IMR-90 (cell line): Measurements from ENCODE around the gene GPR75. TPM values are rescaled to one million over a fixed set of nuclear protein-coding genes. Genes with fewer than 3 reads are reported as not detected.

Experiments
- ATAC-seq: fragments of 200-7000 bp; cut with Tn5 transposase; 2 replicates; pipeline ENCODE4 v1.9.1; 2020; ENCODE audit warnings: low read depth, mild to moderate bottlenecking, moderate library complexity
- BruUV-seq: library from RNA; stranded (reverse); fragments of 400-500 nt; replicated peaks from 2 replicates; lab custom pipeline; 2021; lab: Mats Ljungman, UMichigan
- CTCF ChIA-PET: fragments of 300-600 bp; formaldehyde crosslinking; extraction: SDS; loops from one replicate; lab custom pipeline; 2021; ENCODE audit warnings: antibody characterized with exemption; lab: Yijun Ruan, JAX
- POLR2A ChIA-PET: fragments of 300-600 bp; sonication (Branson Sonifier 250); formaldehyde crosslinking; loops from one replicate; lab custom pipeline; 2022; ENCODE audit warnings: antibody characterized with exemption; ENCODE audit not compliant: unreplicated experiment; lab: Charles Lee
- DNase-seq: peaks from one replicate; pipeline ENCODE4 v3.0.0; 2013
- H2AFZ ChIP-seq: replicated peaks from 2 replicates; pipeline ENCODE3; 2013; ENCODE audit warnings: low read length, mild to moderate bottlenecking; ENCODE audit not compliant: poor library complexity
- H2AK5ac ChIP-seq: 2 replicates; pipeline ENCODE4 v1.6.1; 2013; ENCODE audit warnings: low read depth, low read length, inconsistent platforms
- H2AK9ac ChIP-seq: replicated peaks from 2 replicates; pipeline ENCODE3; 2013; ENCODE audit warnings: mild to moderate bottlenecking, low read depth, low read length, moderate library complexity; ENCODE audit not compliant: poor library complexity
- H2BK120ac ChIP-seq: 2 replicates; pipeline ENCODE4 v1.6.1; 2013; ENCODE audit warnings: low read depth, low read length, inconsistent platforms
- H2BK15ac ChIP-seq: 3 replicates; pipeline ENCODE4 v1.6.1; 2013; ENCODE audit warnings: low read depth, low read length, inconsistent platforms
- H2BK20ac ChIP-seq: 2 replicates; pipeline ENCODE4 v1.6.1; 2013; ENCODE audit warnings: low read depth, mild to moderate bottlenecking, inconsistent platforms, low read length, moderate library complexity
- H2BK5ac ChIP-seq: 2 replicates; pipeline ENCODE4 v1.6.1; 2013; ENCODE audit warnings: mild to moderate bottlenecking, low read depth, low read length, inconsistent platforms; ENCODE audit not compliant: poor library complexity, severe bottlenecking
- H3K14ac ChIP-seq: replicated peaks from 2 replicates; pipeline ENCODE4 v1.6.1; 2013; ENCODE audit warnings: low read depth, low read length, inconsistent platforms
- H3K18ac ChIP-seq: 2 replicates; pipeline ENCODE4 v1.6.1; 2013; ENCODE audit warnings: low read depth, low read length, control low read depth
- H3K23ac ChIP-seq: 2 replicates; pipeline ENCODE4 v1.6.1; 2013; ENCODE audit warnings: low read depth, low read length, inconsistent platforms
- H3K27ac ChIP-seq: 2 replicates; pipeline ENCODE4 v1.5.1; 2013; ENCODE audit warnings: mild to moderate bottlenecking, control low read depth, low read length; ENCODE audit not compliant: insufficient read depth
- H3K27me3 ChIP-seq: 2 replicates; pipeline ENCODE4 v1.6.1; 2013; ENCODE audit warnings: low read length; ENCODE audit not compliant: control insufficient read depth, insufficient read depth
- H3K36me3 ChIP-seq: 2 replicates; pipeline ENCODE4 v1.6.1; 2013; ENCODE audit warnings: low read length, mixed read lengths; ENCODE audit not compliant: control insufficient read depth, insufficient read depth
- H3K4ac ChIP-seq: 2 replicates; pipeline ENCODE4 v1.6.1; 2013; ENCODE audit warnings: low read depth, low read length, inconsistent platforms
- H3K4me1 ChIP-seq: 2 replicates; pipeline ENCODE4 v1.6.1; 2013; ENCODE audit warnings: low read length, mixed read lengths; ENCODE audit not compliant: control insufficient read depth, insufficient read depth
- H3K4me2 ChIP-seq: 2 replicates; pipeline ENCODE4 v1.6.1; 2013; ENCODE audit warnings: low read depth, mild to moderate bottlenecking, control low read depth, low read length, moderate library complexity
- H3K4me3 ChIP-seq: 2 replicates; pipeline ENCODE4 v1.5.1; 2013; ENCODE audit warnings: low read depth, mild to moderate bottlenecking, control low read depth, low read length, moderate library complexity; ENCODE audit not compliant: insufficient read depth
- H3K56ac ChIP-seq: 2 replicates; pipeline ENCODE4 v1.6.1; 2013; ENCODE audit warnings: low read length, inconsistent platforms; ENCODE audit not compliant: insufficient read depth; ENCODE audit errors: extremely low read depth
- H3K79me1 ChIP-seq, 2 experiments: 2 replicates each; pipeline ENCODE4 v1.6.1; 2013; ENCODE audit warnings: low read length in 2 of 2, inconsistent platforms in 1 of 2, low read depth in 1 of 2
- H3K9ac ChIP-seq: 2 replicates; pipeline ENCODE4 v1.6.1; 2013; ENCODE audit warnings: low read depth, low read length, control low read depth
- H3K9me1 ChIP-seq: 2 replicates; pipeline ENCODE4 v1.6.1; 2013; ENCODE audit warnings: low read length, inconsistent platforms; ENCODE audit not compliant: insufficient read depth
- H3K9me3 ChIP-seq: 2 replicates; pipeline ENCODE4 v1.6.1; 2013; ENCODE audit warnings: low read length; ENCODE audit not compliant: control insufficient read depth, insufficient read depth
- H4K20me1 ChIP-seq: 2 replicates; pipeline ENCODE4 v1.6.1; 2013; ENCODE audit warnings: low read length, inconsistent platforms; ENCODE audit not compliant: insufficient read depth
- H4K5ac ChIP-seq: 2 replicates; pipeline ENCODE4 v1.6.1; 2013; ENCODE audit warnings: mild to moderate bottlenecking, low read depth, low read length, control low read depth
- H4K8ac ChIP-seq, 2 experiments: 2 replicates each; pipeline ENCODE4 v1.6.1; 2013; ENCODE audit warnings: low read depth in 2 of 2, low read length in 2 of 2, control low read depth in 1 of 2, inconsistent platforms in 1 of 2
- H4K91ac ChIP-seq: 2 replicates; pipeline ENCODE4 v1.6.1; 2013; ENCODE audit warnings: low read depth, low read length, inconsistent platforms; ENCODE audit not compliant: insufficient read depth
- BHLHE40 ChIP-seq: fragments of 150-350 bp; IDR thresholded peaks from 2 replicates; pipeline ENCODE4 v1.6.1; 2016; ENCODE audit warnings: mild to moderate bottlenecking, low read depth, low read length
- CEBPB ChIP-seq: IDR thresholded peaks from 2 replicates; pipeline ENCODE4 v1.6.1; 2012; ENCODE audit warnings: low read depth, low read length, improper control_type of control experiment
- CHD1 ChIP-seq: IDR thresholded peaks from 2 replicates; pipeline ENCODE4 v1.6.1; 2012; ENCODE audit warnings: low read depth, low read length, improper control_type of control experiment
- FOS ChIP-seq: fragments of 150-350 bp; IDR thresholded peaks from 2 replicates; pipeline ENCODE4 v1.6.1; 2016; ENCODE audit warnings: low read depth, low read length
- MAFK ChIP-seq: IDR thresholded peaks from 2 replicates; pipeline ENCODE4 v1.6.1; 2012; ENCODE audit warnings: low read depth, low read length, improper control_type of control experiment
- MAZ ChIP-seq: IDR thresholded peaks from 2 replicates; pipeline ENCODE4 v1.6.1; 2012; ENCODE audit warnings: low read depth, mild to moderate bottlenecking, low read length, improper control_type of control experiment, moderate library complexity, borderline replicate concordance
- MXI1 ChIP-seq: IDR thresholded peaks from 2 replicates; pipeline ENCODE4 v1.6.1; 2012; ENCODE audit warnings: low read depth, mild to moderate bottlenecking, low read length, moderate library complexity, borderline replicate concordance
- NFE2L2 ChIP-seq: fragments of 150-350 bp; IDR thresholded peaks from 2 replicates; pipeline ENCODE4 v1.6.1; 2016; ENCODE audit warnings: low read depth, mild to moderate bottlenecking, low read length
- POLR2A ChIP-seq: IDR thresholded peaks from 2 replicates; pipeline ENCODE4 v1.6.1; 2012; ENCODE audit warnings: mild to moderate bottlenecking, low read depth, low read length
- RAD21 ChIP-seq: IDR thresholded peaks from 2 replicates; pipeline ENCODE4 v1.6.1; 2012; ENCODE audit warnings: low read length, improper control_type of control experiment
- RCOR1 ChIP-seq: IDR thresholded peaks from 2 replicates; pipeline ENCODE4 v1.6.1; 2012; ENCODE audit warnings: mild to moderate bottlenecking, low read length, improper control_type of control experiment; ENCODE audit not compliant: insufficient replicate concordance
- RFX5 ChIP-seq: IDR thresholded peaks from 2 replicates; pipeline ENCODE4 v1.8.0; 2012; ENCODE audit warnings: low read depth, mild to moderate bottlenecking, low read length, moderate library complexity
- SMC3 ChIP-seq: fragments of 150-350 bp; IDR thresholded peaks from 2 replicates; pipeline ENCODE4 v1.6.1; 2016; ENCODE audit warnings: low read depth, mild to moderate bottlenecking, antibody characterized with exemption, low read length, moderate library complexity
- USF2 ChIP-seq: fragments of 150-350 bp; IDR thresholded peaks from 2 replicates; pipeline ENCODE4 v1.6.1; 2017; ENCODE audit warnings: mild to moderate bottlenecking, antibody characterized with exemption, low read length, low read depth
- WGBS, 2 experiments: methylation state at CpG; one replicate each; pipeline versions ENCODE4 v1.1.5 to v1.1.7; 2013; ENCODE audit warnings: missing lambda C conversion rate in 2 of 2; ENCODE audit not compliant: insufficient read length in 1 of 2; ENCODE audit errors: extremely low coverage in 2 of 2; 5-methylcytosine and 5-hydroxymethylcytosine counted together
- dilution Hi-C: fragments of 300-500 bp; cut with HindIII; formaldehyde crosslinking; loops from one replicate; pipeline ENCODE4 v1.14.3; 2018; ENCODE audit warnings: low sequenced_read_pairs; ENCODE audit not compliant: unreplicated experiment
- in situ Hi-C: fragments of 300-500 bp; cut with MboI; formaldehyde crosslinking; loops from 3 replicates; pipeline ENCODE4 v1.14.3; 2019; ENCODE audit warnings: low sequenced_read_pairs, inconsistent platforms, mixed read lengths
- intact Hi-C: fragments of 100-400 bp; cut with micrococcal nuclease; formaldehyde crosslinking; loops from 2 replicates; pipeline ENCODE4 v1.10.0; 2022
- polyA plus RNA-seq, 3 experiments: library from polyadenylated mRNA; depleted of rRNA; stranded (reverse); fragments of >200 nt; gene quantifications; 2 replicates each; pipeline ENCODE4 v1.2.3, GENCODE V29; 2012; ENCODE audit warnings: low replicate concordance in 1 of 3
- total RNA-seq: library from RNA; depleted of rRNA; stranded (reverse); fragments of >200 nt; gene quantifications from 2 replicates; pipeline ENCODE4 v1.2.3, GENCODE V29; 2012
- TF ChIP-seq, protein P1 (sequence below): fragments of 150-350 bp; IDR thresholded peaks from 2 replicates; pipeline ENCODE4 v1.6.1; 2016; ENCODE audit warnings: low read depth, mild to moderate bottlenecking, low read length, moderate library complexity, borderline replicate concordance
- TF ChIP-seq, protein P2 (sequence below): conservative IDR thresholded peaks from 2 replicates; pipeline ENCODE4 v1.5.1; 2012; ENCODE audit warnings: mild to moderate bottlenecking, low read depth, low read length, improper control_type of control experiment

The GPR75 gene
- total and polyA plus RNA-seq, 2 of the 4 experiments (the other 2 are of a cell fraction), result 1.4 to 2.1 TPM

GRCh38 chr2:53820048-53820447 is 39.7 kb downstream of the GPR75 start:
- Histone ChIP-seq H2BK20ac (no peak overlapping the region), H3K18ac (no peak overlapping the region), H2BK5ac (no peak overlapping the region), H3K9me1 (peaks cover 7% of the 10 kb centered on the region), H3K14ac (no peak overlapping the region), H3K56ac (no peak overlapping the region), H3K27ac (no peak overlapping the region), H3K4me2 (no peak overlapping the region), H3K23ac (no peak overlapping the region), H4K8ac (no peak overlapping the region), H4K91ac (no peak overlapping the region), H4K5ac (no peak overlapping the region), H3K4ac (no peak overlapping the region), H3K27me3 (no peaks in the 10 kb centered on the region), H2BK120ac (no peak overlapping the region), H3K9me3 (no peaks in the 10 kb centered on the region), H3K4me1 (no peaks in the 10 kb centered on the region), H4K20me1 (no peaks in the 10 kb centered on the region), H3K79me1 (peaks cover 0 to 8% of the 10 kb centered on the region in 2 experiments; a peak in 2 of 4 replicates), H2AK5ac (no peak overlapping the region), H3K9ac (no peak overlapping the region), H2BK15ac (no peak overlapping the region), H2AK9ac (no peak overlapping the region), H2AFZ (no peak overlapping the region), H3K36me3 (peaks cover 16% of the 10 kb centered on the region), H3K4me3 (no peak overlapping the region)
- TF ChIP-seq USF2 (no peak), CEBPB (no peak), MAZ (no peak), RCOR1 (no peak), RFX5 (no peak), MAFK (no peak), CHD1 (no peak), BHLHE40 (no peak), POLR2A (no peak), RAD21 (no peak), SMC3 (no peak), MXI1 (no peak), FOS (no peak), NFE2L2 (no peak)
- TF ChIP-seq, protein P1, sequence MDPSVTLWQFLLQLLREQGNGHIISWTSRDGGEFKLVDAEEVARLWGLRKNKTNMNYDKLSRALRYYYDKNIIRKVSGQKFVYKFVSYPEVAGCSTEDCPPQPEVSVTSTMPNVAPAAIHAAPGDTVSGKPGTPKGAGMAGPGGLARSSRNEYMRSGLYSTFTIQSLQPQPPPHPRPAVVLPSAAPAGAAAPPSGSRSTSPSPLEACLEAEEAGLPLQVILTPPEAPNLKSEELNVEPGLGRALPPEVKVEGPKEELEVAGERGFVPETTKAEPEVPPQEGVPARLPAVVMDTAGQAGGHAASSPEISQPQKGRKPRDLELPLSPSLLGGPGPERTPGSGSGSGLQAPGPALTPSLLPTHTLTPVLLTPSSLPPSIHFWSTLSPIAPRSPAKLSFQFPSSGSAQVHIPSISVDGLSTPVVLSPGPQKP, result no peak
- TF ChIP-seq, protein P2, sequence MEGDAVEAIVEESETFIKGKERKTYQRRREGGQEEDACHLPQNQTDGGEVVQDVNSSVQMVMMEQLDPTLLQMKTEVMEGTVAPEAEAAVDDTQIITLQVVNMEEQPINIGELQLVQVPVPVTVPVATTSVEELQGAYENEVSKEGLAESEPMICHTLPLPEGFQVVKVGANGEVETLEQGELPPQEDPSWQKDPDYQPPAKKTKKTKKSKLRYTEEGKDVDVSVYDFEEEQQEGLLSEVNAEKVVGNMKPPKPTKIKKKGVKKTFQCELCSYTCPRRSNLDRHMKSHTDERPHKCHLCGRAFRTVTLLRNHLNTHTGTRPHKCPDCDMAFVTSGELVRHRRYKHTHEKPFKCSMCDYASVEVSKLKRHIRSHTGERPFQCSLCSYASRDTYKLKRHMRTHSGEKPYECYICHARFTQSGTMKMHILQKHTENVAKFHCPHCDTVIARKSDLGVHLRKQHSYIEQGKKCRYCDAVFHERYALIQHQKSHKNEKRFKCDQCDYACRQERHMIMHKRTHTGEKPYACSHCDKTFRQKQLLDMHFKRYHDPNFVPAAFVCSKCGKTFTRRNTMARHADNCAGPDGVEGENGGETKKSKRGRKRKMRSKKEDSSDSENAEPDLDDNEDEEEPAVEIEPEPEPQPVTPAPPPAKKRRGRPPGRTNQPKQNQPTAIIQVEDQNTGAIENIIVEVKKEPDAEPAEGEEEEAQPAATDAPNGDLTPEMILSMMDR, result no peak
- CTCF ChIA-PET, result interaction anchor here (0.6 kb wide), 1 partner anchor 22 kb away, joined by 6 read pairs; no protein-coding TSS in a partner anchor
- no CpG with 5 or more reads among the region's 9 CpGs for WGBS, 2 experiments
- dilution Hi-C loops (no loop called here), intact Hi-C loops (no loop called here), in situ Hi-C loops (no loop called here)
- POLR2A ChIA-PET, result no interaction called here
- no TSS peak for BruUV-seq
- ATAC-seq (no peak), DNase-seq (no peak)
